Chondrocyte (in vitro differentiated cells): ENCODE measurements around the gene CA5A. TPM values are rescaled to one million over a fixed set of nuclear protein-coding genes. Genes with fewer than 3 reads are reported as not detected.
A peak's percentile ranks its signal among the peaks of the same experiment; 100 is the strongest.
"Not testable (repeated sequence)": the region's sequence is repeated elsewhere in the genome, so short reads cannot be mapped to it uniquely, and the experiment has no call there.

Experiments used
- DNase-seq: peaks from one replicate; pipeline ENCODE4 v3.0.0; 2021; ENCODE audit warnings: mixed read lengths, low spot score
- H3K27ac Mint-ChIP-seq: one replicate; pipeline ENCODE4 v1.8.0; 2021; ENCODE audit warnings: mild to moderate bottlenecking, moderate library complexity, mixed read lengths; ENCODE audit not compliant: unreplicated experiment
- H3K27me3 Mint-ChIP-seq: 2 replicates; pipeline ENCODE4 v1.8.0; 2021; ENCODE audit warnings: low read depth, mixed read lengths
- H3K36me3 Mint-ChIP-seq: 2 replicates; pipeline ENCODE4 v1.8.0; 2021; ENCODE audit warnings: low read depth, mixed read lengths
- H3K4me1 Mint-ChIP-seq: 2 replicates; pipeline ENCODE4 v1.8.0; 2021; ENCODE audit warnings: low read depth, mild to moderate bottlenecking, mixed read lengths
- H3K4me3 Mint-ChIP-seq: one replicate; pipeline ENCODE4 v1.8.0; 2021; ENCODE audit warnings: mild to moderate bottlenecking, moderate library complexity, mixed read lengths; ENCODE audit not compliant: unreplicated experiment
- H3K9me3 Mint-ChIP-seq: 2 replicates; pipeline ENCODE4 v1.8.0; 2021; ENCODE audit warnings: low read depth, mixed read lengths
- total RNA-seq: library from RNA; stranded (reverse); gene quantifications from 3 replicates; pipeline ENCODE4 v1.2.1, GENCODE V29; 2021
- TF ChIP-seq, protein P1 (sequence below): fragments of 200-600 bp; sonication (generic); IDR thresholded peaks from 2 replicates; pipeline ENCODE4 v1.5.0; 2021; ENCODE audit warnings: antibody characterized with exemption, mild to moderate bottlenecking, moderate library complexity

The CA5A gene
- total RNA-seq, 1 donor from 2014 or later = not detected

- peaks cover 12% of the 10 kb centered on the region for H3K4me1 Mint-ChIP-seq
- H3K9me3 Mint-ChIP-seq, H3K27me3 Mint-ChIP-seq, H3K36me3 Mint-ChIP-seq, DNase-seq, H3K4me3 Mint-ChIP-seq, H3K27ac Mint-ChIP-seq: not testable (repeated sequence)
- TF ChIP-seq, protein P1, sequence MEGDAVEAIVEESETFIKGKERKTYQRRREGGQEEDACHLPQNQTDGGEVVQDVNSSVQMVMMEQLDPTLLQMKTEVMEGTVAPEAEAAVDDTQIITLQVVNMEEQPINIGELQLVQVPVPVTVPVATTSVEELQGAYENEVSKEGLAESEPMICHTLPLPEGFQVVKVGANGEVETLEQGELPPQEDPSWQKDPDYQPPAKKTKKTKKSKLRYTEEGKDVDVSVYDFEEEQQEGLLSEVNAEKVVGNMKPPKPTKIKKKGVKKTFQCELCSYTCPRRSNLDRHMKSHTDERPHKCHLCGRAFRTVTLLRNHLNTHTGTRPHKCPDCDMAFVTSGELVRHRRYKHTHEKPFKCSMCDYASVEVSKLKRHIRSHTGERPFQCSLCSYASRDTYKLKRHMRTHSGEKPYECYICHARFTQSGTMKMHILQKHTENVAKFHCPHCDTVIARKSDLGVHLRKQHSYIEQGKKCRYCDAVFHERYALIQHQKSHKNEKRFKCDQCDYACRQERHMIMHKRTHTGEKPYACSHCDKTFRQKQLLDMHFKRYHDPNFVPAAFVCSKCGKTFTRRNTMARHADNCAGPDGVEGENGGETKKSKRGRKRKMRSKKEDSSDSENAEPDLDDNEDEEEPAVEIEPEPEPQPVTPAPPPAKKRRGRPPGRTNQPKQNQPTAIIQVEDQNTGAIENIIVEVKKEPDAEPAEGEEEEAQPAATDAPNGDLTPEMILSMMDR = peak; percentile 42
Observed at GRCh38 chr16:87889762-87890161, 46.6 kb downstream of the CA5A start.

GRCh38 chr16:87888346-87888745 lies 48.0 kb downstream of the CA5A start:
- not testable (repeated sequence) for DNase-seq, H3K9me3 Mint-ChIP-seq, H3K27ac Mint-ChIP-seq, H3K4me3 Mint-ChIP-seq, H3K4me1 Mint-ChIP-seq, H3K27me3 Mint-ChIP-seq, H3K36me3 Mint-ChIP-seq

GRCh38 chr16:87887931-87888330 lies 48.4 kb downstream of the CA5A start:
- not testable (repeated sequence) for H3K27ac Mint-ChIP-seq, H3K4me1 Mint-ChIP-seq, H3K9me3 Mint-ChIP-seq, DNase-seq, H3K4me3 Mint-ChIP-seq, H3K36me3 Mint-ChIP-seq, H3K27me3 Mint-ChIP-seq

GRCh38 chr16:87885371-87885967 lies 50.9 kb downstream of the CA5A start:
- H3K27me3 Mint-ChIP-seq, H3K36me3 Mint-ChIP-seq, H3K9me3 Mint-ChIP-seq, H3K27ac Mint-ChIP-seq, H3K4me3 Mint-ChIP-seq, DNase-seq: not testable (repeated sequence)
- peaks cover 13% of the 10 kb centered on the region for H3K4me1 Mint-ChIP-seq

- no peak overlapping the region for H3K4me3 Mint-ChIP-seq
- no peaks in the 10 kb centered on the region for H3K9me3 Mint-ChIP-seq
- TF ChIP-seq, protein P1 = no peak
Observed at GRCh38 chr16:87882436-87883019, 53.8 kb downstream of the CA5A start.

GRCh38 chr16:87881324-87882200 lies 54.8 kb downstream of the CA5A start:
- H3K4me1 Mint-ChIP-seq = peaks cover 14% of the 10 kb centered on the region
- no peak overlapping the region for H3K4me3 Mint-ChIP-seq
- H3K27ac Mint-ChIP-seq = no peak overlapping the region
- H3K27me3 Mint-ChIP-seq = peaks cover 4% of the 10 kb centered on the region
- TF ChIP-seq, protein P1 = no peak
- DNase-seq = no peak
- H3K9me3 Mint-ChIP-seq = no peaks in the 10 kb centered on the region
- no peaks in the 10 kb centered on the region for H3K36me3 Mint-ChIP-seq

More at GRCh38 chr16:87882436-87883019, 53.8 kb downstream of the CA5A start:
- peaks cover 4% of the 10 kb centered on the region for H3K27me3 Mint-ChIP-seq
- peaks cover 14% of the 10 kb centered on the region for H3K4me1 Mint-ChIP-seq
- no peak for DNase-seq
- H3K36me3 Mint-ChIP-seq = no peaks in the 10 kb centered on the region
- no peak overlapping the region for H3K27ac Mint-ChIP-seq
